ACC112 (cell line): ENCODE measurements around the gene AARS2.
A peak's percentile ranks its signal among the peaks of the same experiment; 100 is the strongest.

Experiments
- H2AFZ ChIP-seq: fragments of 200-600 bp; sonication (generic); one replicate; pipeline ENCODE4 v1.6.0; 2017; ENCODE audit warnings: antibody characterized with exemption, low read length; ENCODE audit not compliant: unreplicated experiment
- H3K27ac ChIP-seq: fragments of 200-600 bp; sonication (generic); 2 replicates; pipeline ENCODE4 v1.5.1; 2014; ENCODE audit warnings: low read depth, mild to moderate bottlenecking, antibody characterized with exemption, low read length, moderate library complexity
- H3K27me3 ChIP-seq: fragments of 200-600 bp; sonication (generic); 2 replicates; pipeline ENCODE4 v1.6.1; 2014; ENCODE audit warnings: mild to moderate bottlenecking, antibody characterized with exemption, low read length, moderate library complexity, mixed read lengths; ENCODE audit not compliant: insufficient read depth
- H3K36me3 ChIP-seq: fragments of 200-600 bp; sonication (generic); 2 replicates; pipeline ENCODE4 v1.6.1; 2016; ENCODE audit warnings: mild to moderate bottlenecking, antibody characterized with exemption, low read length, moderate library complexity, mixed read lengths; ENCODE audit not compliant: insufficient read depth
- H3K4me1 ChIP-seq: fragments of 200-600 bp; sonication (generic); one replicate; pipeline ENCODE4 v1.6.1; 2016; ENCODE audit warnings: low read length, mixed read lengths; ENCODE audit not compliant: insufficient read depth, unreplicated experiment, control insufficient read depth
- H3K4me3 ChIP-seq: fragments of 200-600 bp; sonication (generic); 2 replicates; pipeline ENCODE4 v1.5.1; 2014; ENCODE audit warnings: mild to moderate bottlenecking, low read depth, low read length
- H3K79me2 ChIP-seq: fragments of 200-600 bp; sonication (generic); one replicate; pipeline ENCODE4 v1.6.0; 2016; ENCODE audit warnings: low read length; ENCODE audit not compliant: control insufficient read depth, unreplicated experiment, insufficient read depth

AARS2 gene

DNA sequence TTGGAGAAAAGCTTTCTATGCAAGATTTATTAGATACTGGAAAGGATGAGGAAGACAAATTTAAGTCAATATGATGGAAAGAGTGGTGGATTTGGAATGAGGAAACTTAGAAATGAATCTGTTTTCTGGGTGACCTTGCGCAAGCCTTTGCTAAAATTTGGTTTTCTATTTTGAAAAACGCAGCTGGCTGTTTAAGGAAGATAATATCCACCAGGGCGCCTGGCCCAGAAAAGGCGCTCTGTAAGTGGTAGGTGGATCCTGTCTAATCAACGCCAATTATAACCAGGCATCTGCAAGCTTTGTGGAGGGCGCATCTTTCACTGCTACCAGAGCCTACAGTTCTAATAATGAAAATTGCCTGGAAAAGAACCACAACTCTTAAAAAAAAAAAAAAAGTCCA, 28.9 kb upstream of the AARS2 start:
- Histone ChIP-seq H3K36me3 (no peaks in the 10 kb centered on the region), H3K79me2 (no peaks in the 10 kb centered on the region), H2AFZ (peak overlapping the region; percentile 31), H3K4me1 (peaks cover 11% of the 10 kb centered on the region), H3K27me3 (peaks cover 45% of the 10 kb centered on the region), H3K4me3 (peak overlapping the region; percentile 63), H3K27ac (no peak overlapping the region)

DNA sequence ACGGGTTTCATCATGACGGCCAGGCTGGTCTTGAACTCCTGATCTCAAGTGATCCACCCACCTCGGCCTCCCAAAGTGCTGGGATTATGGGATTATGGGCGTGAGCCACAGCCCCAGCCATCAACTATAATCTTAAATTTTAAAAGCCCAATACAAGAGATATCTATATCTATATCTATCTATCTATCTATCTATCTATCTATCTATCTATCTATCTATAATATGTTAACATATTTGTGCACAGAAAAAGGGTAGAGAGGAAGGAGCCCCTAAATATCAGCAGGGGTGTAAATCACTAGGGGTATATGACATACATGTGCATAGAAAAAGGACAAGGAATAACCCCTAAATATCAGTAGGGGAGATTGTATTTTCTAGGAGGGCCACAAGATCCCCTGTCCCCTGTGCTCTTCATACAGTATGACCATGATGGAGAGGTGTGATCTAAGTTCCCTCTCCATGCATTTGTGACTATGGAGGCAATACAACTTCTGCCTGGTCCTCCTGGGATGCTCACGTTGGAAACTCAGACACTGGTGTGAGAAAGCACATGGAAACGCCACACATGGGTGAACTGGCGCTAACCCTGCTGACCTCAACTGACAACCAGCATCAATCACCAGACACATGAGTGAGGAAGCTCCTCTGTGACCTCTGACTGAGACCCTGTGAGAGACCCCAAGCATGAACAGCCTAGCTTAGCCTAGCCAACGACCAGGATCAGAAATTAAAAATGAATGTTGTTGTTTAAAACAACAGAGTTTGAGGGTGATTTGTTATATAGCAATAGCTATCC, 28.1 kb upstream of the AARS2 start:
- Histone ChIP-seq H3K27me3 (peaks cover 46% of the 10 kb centered on the region), H3K79me2 (no peaks in the 10 kb centered on the region), H3K4me1 (peaks cover 11% of the 10 kb centered on the region), H3K36me3 (no peaks in the 10 kb centered on the region), H2AFZ (no peak overlapping the region), H3K27ac (no peak overlapping the region), H3K4me3 (no peak overlapping the region)

DNA sequence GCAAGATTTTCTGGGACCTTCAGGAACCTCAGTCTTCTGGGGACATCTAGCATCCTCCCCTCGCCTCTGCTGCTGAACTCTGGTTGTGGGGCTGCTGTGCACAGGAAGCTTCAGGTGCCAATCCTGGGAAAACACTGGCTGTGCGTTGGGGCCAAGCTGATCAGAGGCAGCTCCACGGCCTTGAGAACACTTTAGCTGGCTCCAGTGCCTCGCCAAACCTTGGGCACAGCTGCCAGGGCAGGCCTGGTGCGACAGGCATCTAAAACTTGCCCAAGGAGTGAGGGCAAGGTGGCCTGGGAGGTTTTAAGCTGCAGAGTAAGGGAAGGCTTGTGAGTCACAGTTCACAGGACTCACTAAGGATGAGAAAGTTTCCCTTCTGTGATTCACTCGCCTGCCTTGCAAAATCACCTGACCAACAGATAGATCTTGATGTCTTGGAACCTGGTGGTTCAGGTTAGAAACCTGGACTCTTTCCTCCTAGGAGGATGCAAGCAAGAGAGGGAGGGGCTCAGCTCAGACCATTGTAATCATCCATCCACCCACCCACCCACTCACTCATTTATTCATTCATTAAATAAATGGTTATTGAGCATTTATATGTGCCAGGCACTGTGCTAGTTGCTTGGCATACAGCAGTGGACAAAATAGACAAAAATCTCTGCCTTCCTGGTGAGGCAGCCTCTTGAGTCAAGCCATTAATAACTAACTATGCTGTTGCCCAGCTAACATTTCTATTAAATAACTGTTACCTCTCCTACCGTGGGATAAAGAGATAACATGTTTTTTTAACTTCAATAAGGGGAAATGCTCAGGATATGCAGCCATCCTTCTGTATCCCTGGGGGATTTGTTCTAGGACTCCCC, 26.8 kb upstream of the AARS2 start:
- Histone ChIP-seq H3K27ac (no peak overlapping the region), H2AFZ (no peak overlapping the region), H3K4me3 (no peak overlapping the region), H3K79me2 (no peaks in the 10 kb centered on the region), H3K4me1 (peaks cover 11% of the 10 kb centered on the region), H3K36me3 (no peaks in the 10 kb centered on the region), H3K27me3 (peaks cover 39% of the 10 kb centered on the region)

DNA sequence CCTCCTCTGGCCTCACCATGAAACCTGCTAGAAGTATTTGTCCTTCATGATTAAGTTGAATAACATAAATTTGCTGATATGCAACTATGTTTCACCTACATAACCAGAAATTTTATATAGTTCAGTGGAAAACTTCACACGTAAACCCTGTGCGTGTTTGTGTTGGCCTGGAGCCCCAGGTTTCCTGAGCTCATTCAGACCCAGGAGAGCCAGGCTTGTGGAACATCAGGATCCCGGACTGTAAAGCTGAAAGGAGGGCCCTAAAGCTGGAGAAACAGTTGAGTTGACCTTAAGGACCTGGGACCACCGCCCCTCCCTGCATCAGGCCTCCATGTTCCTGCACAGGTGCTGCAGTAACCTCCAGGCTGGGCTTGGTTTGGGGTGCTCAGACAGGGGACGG, 26.2 kb upstream of the AARS2 start:
- Histone ChIP-seq H3K79me2 (no peaks in the 10 kb centered on the region), H3K27ac (no peak overlapping the region), H3K4me3 (no peak overlapping the region), H3K36me3 (no peaks in the 10 kb centered on the region), H3K4me1 (peaks cover 11% of the 10 kb centered on the region), H3K27me3 (peaks cover 32% of the 10 kb centered on the region), H2AFZ (no peak overlapping the region)

DNA sequence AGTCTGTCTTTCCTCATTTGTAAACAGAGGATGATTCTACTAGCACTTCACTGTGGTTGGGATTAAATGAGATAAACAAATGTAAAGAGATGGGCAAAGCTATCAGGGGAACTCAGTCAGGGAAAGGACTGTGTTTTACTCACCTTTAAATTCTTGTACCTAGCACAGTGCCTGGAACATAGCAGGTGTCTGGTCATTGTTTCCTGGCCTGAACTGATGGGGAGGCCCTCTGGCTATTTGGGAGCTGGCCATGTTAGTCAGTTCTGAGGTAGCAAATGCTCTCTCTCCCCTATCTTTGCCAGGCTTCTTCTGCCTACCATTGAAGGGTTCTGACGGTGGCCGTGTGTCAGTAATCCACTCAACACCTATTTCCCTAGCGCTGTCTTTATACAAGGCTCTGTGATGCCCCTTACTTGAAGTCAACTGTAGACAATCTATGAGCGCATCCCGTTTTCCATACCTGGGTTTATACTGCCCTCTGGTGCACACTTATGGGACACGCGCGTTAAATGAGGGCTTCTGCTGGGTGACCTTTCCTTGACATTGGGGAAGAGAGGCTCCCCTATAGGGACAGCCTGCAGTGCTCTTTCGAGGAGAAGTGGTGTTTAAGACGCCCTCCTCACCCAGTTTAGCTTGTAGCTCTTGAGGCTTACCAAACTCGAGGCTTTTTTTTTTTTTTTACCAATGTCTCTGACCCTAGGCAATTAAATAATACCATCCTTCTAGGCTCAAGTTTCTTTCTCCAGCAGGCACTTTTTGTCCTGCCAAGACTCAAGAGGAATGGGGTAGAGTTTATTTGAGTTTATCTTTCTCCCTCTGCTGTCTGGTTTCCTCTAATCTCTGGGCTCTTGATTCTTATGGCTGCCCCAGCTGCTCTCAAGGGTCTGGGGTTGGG, 25.3 kb upstream of the AARS2 start:
- no peak overlapping the region for H3K27ac ChIP-seq
- peaks cover 27% of the 10 kb centered on the region for H3K27me3 ChIP-seq
- no peaks in the 10 kb centered on the region for H3K79me2 ChIP-seq
- H3K4me1 ChIP-seq, result peaks cover 11% of the 10 kb centered on the region
- no peak overlapping the region for H3K4me3 ChIP-seq
- H2AFZ ChIP-seq, result no peak overlapping the region
- H3K36me3 ChIP-seq, result no peaks in the 10 kb centered on the region

DNA sequence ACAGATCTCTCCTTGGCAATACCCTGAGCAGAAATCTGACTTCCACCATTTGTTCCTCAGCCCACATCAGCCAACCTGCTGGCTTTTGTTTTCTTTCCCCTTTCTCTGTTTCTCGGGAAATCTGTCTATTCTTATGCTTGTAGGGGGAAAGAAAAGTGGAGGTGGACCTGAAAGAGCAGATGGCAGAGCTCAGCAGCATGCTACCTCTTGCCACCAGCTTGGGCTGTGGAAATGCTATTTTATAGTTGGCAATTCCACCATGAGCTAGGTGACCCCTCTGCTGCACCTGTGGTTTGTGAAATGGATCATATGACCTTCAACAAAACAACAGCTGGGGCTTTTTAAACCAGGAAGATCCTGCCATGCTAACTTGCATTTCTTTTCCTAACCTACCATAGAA, 22.5 kb upstream of the AARS2 start:
- Histone ChIP-seq H3K79me2 (no peaks in the 10 kb centered on the region), H3K4me1 (peaks cover 5% of the 10 kb centered on the region), H3K4me3 (no peak overlapping the region), H2AFZ (no peak overlapping the region), H3K27ac (no peak overlapping the region), H3K27me3 (peaks cover 7% of the 10 kb centered on the region), H3K36me3 (no peaks in the 10 kb centered on the region)

DNA sequence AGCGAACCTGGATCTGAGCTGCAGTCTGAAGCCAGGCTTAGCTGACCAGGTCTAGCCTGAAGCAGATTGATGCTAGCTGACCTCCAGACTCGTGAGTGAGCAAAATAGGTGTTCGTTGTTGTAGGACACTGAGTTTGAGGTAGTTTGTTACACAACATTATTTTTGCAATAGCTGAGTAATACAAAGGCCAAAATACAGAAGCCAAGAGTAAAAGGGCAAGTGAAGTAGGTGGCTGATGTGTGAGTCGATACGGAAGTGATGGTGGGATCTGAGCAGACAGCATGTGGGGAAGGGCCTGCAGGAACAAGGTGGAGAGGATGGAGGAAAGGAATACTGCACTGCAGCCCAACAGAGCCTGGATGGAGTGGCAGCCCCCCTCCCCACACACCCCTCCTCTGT, 20.8 kb upstream of the AARS2 start:
- H3K36me3 ChIP-seq, result no peaks in the 10 kb centered on the region
- no peak overlapping the region for H3K27ac ChIP-seq
- no peak overlapping the region for H3K4me3 ChIP-seq
- H3K79me2 ChIP-seq, result no peaks in the 10 kb centered on the region
- peaks cover 24% of the 10 kb centered on the region for H3K27me3 ChIP-seq
- no peak overlapping the region for H2AFZ ChIP-seq
- no peaks in the 10 kb centered on the region for H3K4me1 ChIP-seq

DNA sequence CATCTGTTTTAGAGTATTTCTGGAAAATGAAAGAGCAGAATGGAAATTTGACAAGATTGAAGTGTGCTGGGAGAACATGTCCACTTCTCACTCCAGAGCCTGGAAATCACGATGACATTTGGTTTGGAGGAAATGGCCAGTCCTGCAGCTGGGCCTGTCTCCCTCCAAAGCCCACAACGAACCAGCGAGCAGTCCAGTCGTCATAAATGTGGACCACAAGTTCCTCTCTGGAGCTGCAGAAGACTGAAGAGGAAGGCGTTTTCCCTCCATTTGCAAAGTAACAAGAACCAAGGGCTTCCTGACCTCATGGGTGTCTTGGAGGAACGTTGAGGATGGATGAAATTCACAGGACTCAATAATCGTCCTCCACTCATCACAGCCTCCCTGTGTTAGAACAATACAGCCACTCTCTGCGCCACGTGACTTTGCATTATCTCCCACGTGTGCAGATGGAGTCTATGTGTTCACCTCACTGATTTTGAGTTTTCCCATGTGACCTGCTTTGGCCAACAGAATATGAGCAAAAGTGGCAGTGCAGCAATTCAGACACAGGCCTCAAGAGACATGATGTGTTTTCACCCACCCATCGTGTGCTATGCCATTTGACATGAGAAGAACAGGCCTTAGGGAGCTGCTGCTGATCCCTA, 20.2 kb upstream of the AARS2 start:
- H3K36me3 ChIP-seq, result no peaks in the 10 kb centered on the region
- H3K27me3 ChIP-seq, result peaks cover 26% of the 10 kb centered on the region
- no peaks in the 10 kb centered on the region for H3K79me2 ChIP-seq

DNA sequence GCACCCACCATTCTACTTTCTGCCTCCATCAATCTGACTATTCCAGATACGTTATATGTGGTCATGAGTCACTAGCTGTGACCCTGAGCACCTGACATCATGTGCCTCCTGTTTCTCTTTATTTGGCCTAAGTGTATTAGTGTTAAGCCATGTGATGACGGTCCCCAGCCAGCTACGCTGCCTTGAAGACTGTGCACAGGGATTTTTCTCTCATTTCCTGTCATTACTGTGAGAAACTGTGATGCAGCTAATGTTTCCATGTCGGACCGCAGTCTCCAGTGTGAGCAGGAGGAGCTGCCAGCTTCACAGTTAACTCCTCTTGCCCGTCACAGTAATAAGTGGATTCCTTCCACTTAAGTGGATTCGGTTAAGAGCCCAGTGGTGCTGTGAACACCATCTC, 19.4 kb upstream of the AARS2 start:
- H3K79me2 ChIP-seq, result no peaks in the 10 kb centered on the region
- no peak overlapping the region for H3K27ac ChIP-seq
- no peak overlapping the region for H2AFZ ChIP-seq
- no peaks in the 10 kb centered on the region for H3K4me1 ChIP-seq
- H3K27me3 ChIP-seq, result peaks cover 32% of the 10 kb centered on the region
- H3K36me3 ChIP-seq, result no peaks in the 10 kb centered on the region
- no peak overlapping the region for H3K4me3 ChIP-seq

More for the DNA sequence above, 20.2 kb upstream of the AARS2 start:
- Histone ChIP-seq H2AFZ (no peak overlapping the region), H3K27ac (no peak overlapping the region), H3K4me1 (no peaks in the 10 kb centered on the region), H3K4me3 (no peak overlapping the region)

DNA sequence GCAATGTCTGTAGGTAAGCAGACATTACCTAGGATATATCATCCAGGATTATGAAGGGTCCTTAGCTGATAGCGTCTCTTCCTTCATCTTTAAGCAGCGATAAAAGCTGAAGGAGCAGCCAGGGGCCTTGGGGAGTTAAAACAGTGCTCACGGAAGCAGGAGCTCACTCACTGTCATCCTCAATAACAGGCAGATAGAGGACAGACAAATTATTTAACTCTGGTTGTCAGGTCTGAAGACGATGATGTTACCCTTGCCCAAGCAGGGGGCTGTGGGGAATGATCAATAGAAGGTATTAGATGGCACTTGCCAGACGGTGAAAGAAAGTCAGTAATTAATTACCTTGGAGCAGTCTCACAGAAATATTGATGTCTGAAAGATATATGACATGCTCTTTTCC, 16.7 kb upstream of the AARS2 start:
- Histone ChIP-seq H3K4me3 (no peak overlapping the region), H3K27ac (no peak overlapping the region), H3K79me2 (no peaks in the 10 kb centered on the region), H3K36me3 (no peaks in the 10 kb centered on the region), H3K27me3 (peaks cover 49% of the 10 kb centered on the region), H2AFZ (no peak overlapping the region), H3K4me1 (no peaks in the 10 kb centered on the region)
